Adipocyte (in vitro differentiated cells): ENCODE measurements around the gene CAMTA1.

Source experiments
- DNase-seq: peaks from one replicate; pipeline ENCODE4 v3.0.0-alpha.2; 2015; ENCODE audit warnings: low read depth
- H3K27me3 ChIP-seq: replicated peaks from 2 replicates; pipeline ENCODE4 v1.7.0; 2013; ENCODE audit warnings: mild to moderate bottlenecking, low read length, moderate library complexity; ENCODE audit not compliant: control insufficient read depth, insufficient read depth
- H3K36me3 ChIP-seq: 2 replicates; pipeline ENCODE4 v1.7.0; 2013; ENCODE audit warnings: low read length, mild to moderate bottlenecking, moderate library complexity; ENCODE audit not compliant: control insufficient read depth, insufficient read depth, severe bottlenecking
- H3K4me1 ChIP-seq: 2 replicates; pipeline ENCODE4 v1.7.0; 2013; ENCODE audit warnings: mild to moderate bottlenecking, low read length, moderate library complexity; ENCODE audit not compliant: control insufficient read depth, insufficient read depth
- H3K4me3 ChIP-seq: 2 replicates; pipeline ENCODE4 v1.7.0; 2013; ENCODE audit warnings: mild to moderate bottlenecking, low read length, moderate library complexity
- H3K9ac ChIP-seq: 2 replicates; pipeline ENCODE4 v1.7.0; 2013; ENCODE audit warnings: mild to moderate bottlenecking, low read length, moderate library complexity
- H3K9me3 ChIP-seq: 2 replicates; pipeline ENCODE4 v1.7.0; 2013; ENCODE audit warnings: mild to moderate bottlenecking, low read length, moderate library complexity; ENCODE audit not compliant: control insufficient read depth

Gene CAMTA1

DNA sequence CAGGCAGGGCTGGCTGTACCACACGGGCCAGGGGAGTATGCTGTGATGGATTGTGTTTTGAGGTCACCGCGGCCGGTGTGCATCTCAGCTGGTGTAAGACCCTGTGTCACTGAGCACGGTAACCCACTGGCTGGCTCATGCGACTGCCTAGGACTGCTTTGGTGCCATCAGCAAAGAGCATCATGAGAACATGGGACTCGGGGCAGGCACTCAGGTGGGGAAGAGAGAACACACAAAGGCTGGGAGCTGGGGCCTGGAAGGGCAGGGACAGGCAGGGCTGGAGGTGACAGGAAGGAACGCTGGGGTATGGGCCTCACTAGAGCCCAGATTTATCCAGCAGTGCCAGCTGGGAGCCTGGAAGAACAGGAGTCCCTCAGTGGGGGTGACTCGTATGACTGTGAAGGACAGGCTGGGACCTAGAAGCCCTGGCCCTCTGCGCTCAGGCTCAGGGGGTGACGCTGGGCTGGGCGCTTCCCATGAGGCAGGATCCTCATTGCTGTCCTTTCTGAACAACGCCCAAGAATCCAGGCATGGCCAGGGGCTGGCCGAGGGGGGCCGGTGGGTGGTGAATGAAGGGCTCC lies 775.4 kb downstream of the CAMTA1 start:
- Histone ChIP-seq H3K4me3 (no peak overlapping the region), H3K4me1 (peaks cover 2% of the 10 kb centered on the region), H3K9ac (no peak overlapping the region), H3K9me3 (no peaks in the 10 kb centered on the region), H3K36me3 (no peaks in the 10 kb centered on the region), H3K27me3 (peaks cover 23% of the 10 kb centered on the region)
- no peak for DNase-seq

DNA sequence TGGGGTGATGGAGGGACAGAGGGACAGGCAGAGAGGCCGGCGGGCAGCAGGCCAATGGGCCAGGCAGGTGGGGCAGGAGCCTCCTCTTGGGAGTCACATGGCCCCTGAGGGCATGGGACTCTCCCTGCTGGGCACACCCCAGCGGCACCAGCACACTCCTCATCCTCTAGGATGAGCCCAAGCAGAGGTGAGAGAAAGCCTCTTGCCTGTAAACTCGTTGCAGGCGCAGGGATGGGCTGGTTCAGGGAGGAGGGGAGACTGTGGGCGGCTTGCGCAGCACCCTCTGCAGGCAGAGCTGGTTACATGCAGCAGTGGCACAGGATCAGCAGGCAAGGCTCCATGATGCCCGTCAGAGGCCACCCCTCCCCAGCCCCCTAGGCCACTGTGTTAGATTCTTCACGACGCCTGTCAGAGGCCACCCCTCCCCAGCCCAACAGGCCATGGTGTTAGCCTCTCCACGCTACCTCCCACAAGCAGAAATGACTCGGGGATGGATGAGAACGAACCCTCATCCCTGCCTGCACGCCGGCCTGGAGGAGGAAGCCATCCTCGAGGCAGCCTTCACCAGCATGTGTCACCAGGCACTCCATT lies 776.2 kb downstream of the CAMTA1 start:
- Histone ChIP-seq H3K9ac (no peak overlapping the region), H3K27me3 (peaks cover 22% of the 10 kb centered on the region), H3K36me3 (no peaks in the 10 kb centered on the region), H3K4me3 (no peak overlapping the region), H3K9me3 (no peaks in the 10 kb centered on the region), H3K4me1 (peaks cover 2% of the 10 kb centered on the region)
- no peak for DNase-seq

DNA sequence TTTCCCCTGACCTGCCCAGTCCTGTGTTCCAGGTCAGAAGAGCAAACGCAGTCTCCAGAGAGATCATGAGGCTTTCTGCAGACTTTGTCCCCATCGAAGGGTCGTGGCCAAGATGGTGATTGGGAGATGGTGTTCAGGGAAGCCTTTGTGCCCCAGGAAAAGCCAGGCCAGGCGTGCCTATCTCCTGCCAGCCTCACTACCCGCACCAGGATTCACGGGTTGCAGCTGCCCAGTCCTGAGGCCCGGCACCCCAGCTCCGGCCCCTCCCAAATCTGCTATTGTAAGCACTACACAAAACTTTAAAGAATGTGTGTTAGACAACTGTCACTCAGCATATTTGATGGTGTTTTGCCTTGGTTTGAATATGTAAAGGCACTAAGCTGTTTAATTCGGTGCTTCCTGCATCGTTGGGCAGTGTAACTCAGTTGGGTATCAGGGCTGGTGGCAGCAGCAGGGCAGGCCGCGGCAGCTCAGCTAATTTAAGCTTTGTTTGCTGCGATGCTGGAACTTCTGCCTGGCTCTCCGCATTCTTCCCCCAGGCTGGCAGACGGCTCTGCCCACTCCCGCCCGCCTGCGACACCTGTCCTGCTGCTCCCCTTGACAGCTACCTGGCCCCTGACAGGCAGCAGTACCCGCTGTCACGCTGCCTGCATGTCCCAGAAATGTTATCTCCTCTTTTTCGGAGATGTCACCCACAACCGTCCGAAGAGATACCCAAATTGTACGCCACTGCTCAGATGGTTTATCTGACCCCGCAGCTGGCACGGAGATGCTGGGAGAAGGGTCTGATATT lies 776.9 kb downstream of the CAMTA1 start:
- H3K27me3 ChIP-seq: peaks cover 25% of the 10 kb centered on the region
- H3K9me3 ChIP-seq: no peaks in the 10 kb centered on the region
- no peaks in the 10 kb centered on the region for H3K36me3 ChIP-seq
- no peak overlapping the region for H3K9ac ChIP-seq
- H3K4me3 ChIP-seq: no peak overlapping the region
- no peak for DNase-seq
- peaks cover 2% of the 10 kb centered on the region for H3K4me1 ChIP-seq

DNA sequence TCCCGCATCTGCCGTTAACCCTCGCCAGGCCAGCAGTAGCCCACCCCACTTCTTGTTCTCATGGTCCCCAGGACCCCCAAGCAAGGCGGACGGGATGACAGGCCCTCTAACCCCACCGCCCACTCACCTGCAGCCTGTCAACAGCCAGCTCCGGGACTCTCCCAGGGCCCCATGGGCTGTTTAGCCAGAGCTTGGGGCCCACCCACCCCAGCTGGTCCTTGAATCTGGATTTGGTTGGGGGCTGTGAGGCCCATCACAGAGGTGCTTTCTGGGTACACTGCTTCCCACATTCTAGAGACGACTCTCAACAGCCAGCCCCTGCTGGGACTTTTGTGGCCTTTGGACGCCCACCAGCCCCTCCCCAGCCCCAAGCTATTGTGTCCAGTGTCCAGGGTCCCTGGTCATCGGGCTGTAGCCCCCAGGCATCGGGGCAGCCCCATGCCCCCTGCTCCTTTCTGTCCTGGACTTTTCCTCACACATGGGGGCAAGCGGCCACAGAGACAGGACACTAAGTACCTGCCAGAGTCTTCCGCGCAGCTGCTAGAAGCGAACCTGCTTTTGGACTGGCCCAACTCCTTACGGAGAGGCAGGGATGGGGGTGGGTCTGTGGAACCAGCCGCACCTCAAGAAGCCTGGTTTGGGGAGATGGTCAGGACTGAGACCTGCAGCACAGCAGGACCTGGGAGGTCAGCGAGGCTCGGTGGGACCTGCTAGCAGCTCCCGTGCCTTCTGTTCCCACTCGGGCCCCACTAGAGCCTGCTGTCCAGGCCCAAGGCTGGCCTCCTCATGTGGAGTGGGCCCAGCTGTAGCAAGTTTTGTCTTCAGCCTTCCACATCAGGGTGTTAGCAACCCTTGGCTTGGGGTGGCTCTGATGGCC lies 777.7 kb downstream of the CAMTA1 start:
- Histone ChIP-seq H3K4me1 (no peaks in the 10 kb centered on the region), H3K9me3 (no peaks in the 10 kb centered on the region), H3K36me3 (no peaks in the 10 kb centered on the region)

GRCh38 chr1:7564137-7564536 lies 778.9 kb downstream of the CAMTA1 start:
- no peak overlapping the region for H3K4me3 ChIP-seq
- H3K9me3 ChIP-seq: no peaks in the 10 kb centered on the region
- no peak for DNase-seq
- no peaks in the 10 kb centered on the region for H3K4me1 ChIP-seq
- H3K27me3 ChIP-seq: peaks cover 19% of the 10 kb centered on the region
- H3K36me3 ChIP-seq: no peaks in the 10 kb centered on the region
- no peak overlapping the region for H3K9ac ChIP-seq

More for the DNA sequence above, 777.7 kb downstream of the CAMTA1 start:
- no peak overlapping the region for H3K4me3 ChIP-seq
- H3K9ac ChIP-seq: no peak overlapping the region
- DNase-seq: no peak
- H3K27me3 ChIP-seq: peaks cover 25% of the 10 kb centered on the region

- Histone ChIP-seq H3K4me3 (no peak overlapping the region), H3K27me3 (peaks cover 19% of the 10 kb centered on the region), H3K36me3 (no peaks in the 10 kb centered on the region), H3K9ac (no peak overlapping the region), H3K4me1 (no peaks in the 10 kb centered on the region), H3K9me3 (no peaks in the 10 kb centered on the region)
- no peak for DNase-seq
Measured at GRCh38 chr1:7565099-7565750, 780.0 kb downstream of the CAMTA1 start.

- no peaks in the 10 kb centered on the region for H3K9me3 ChIP-seq
- peaks cover 17% of the 10 kb centered on the region for H3K27me3 ChIP-seq
- H3K4me3 ChIP-seq: no peak overlapping the region
- no peak overlapping the region for H3K9ac ChIP-seq
- H3K4me1 ChIP-seq: no peaks in the 10 kb centered on the region
- H3K36me3 ChIP-seq: no peaks in the 10 kb centered on the region
- DNase-seq: no peak
Measured at GRCh38 chr1:7566417-7567375, 781.4 kb downstream of the CAMTA1 start.

GRCh38 chr1:7567376-7567775 lies 782.1 kb downstream of the CAMTA1 start:
- no peaks in the 10 kb centered on the region for H3K36me3 ChIP-seq
- peaks cover 10% of the 10 kb centered on the region for H3K27me3 ChIP-seq
- H3K9ac ChIP-seq: no peak overlapping the region
- no peak overlapping the region for H3K4me3 ChIP-seq
- no peaks in the 10 kb centered on the region for H3K9me3 ChIP-seq
- no peak for DNase-seq
- no peaks in the 10 kb centered on the region for H3K4me1 ChIP-seq

- no peak for DNase-seq
- Histone ChIP-seq H3K9ac (no peak overlapping the region), H3K4me1 (no peaks in the 10 kb centered on the region), H3K4me3 (no peak overlapping the region), H3K27me3 (peaks cover 9% of the 10 kb centered on the region), H3K36me3 (no peaks in the 10 kb centered on the region), H3K9me3 (no peaks in the 10 kb centered on the region)
Measured at GRCh38 chr1:7568053-7568452, 782.8 kb downstream of the CAMTA1 start.

DNA sequence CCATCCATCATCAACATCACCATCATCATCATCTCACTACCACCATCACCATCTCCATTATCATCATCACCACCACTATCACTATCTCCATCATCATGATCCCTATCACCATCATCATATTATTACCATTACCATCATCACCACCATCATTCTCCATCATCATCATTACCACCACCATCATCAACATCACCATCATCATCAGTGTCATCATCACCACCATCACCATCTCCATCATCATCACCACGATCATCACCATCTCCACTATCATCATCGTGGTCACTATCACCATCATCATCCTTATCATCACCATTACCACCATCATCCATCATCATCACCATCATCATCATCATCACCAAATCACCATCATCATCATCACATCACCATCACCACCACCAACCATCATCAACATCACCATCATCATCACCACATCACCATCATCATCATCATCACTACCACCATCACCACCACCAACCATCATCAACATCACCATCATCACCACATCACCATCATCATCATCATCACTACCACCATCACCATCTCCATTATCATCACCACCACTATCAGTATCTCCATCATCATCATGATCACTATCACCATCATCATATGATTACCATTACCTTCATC lies 783.8 kb downstream of the CAMTA1 start:
- H3K36me3 ChIP-seq: no peaks in the 10 kb centered on the region
- H3K9me3 ChIP-seq: no peaks in the 10 kb centered on the region
- DNase-seq: no peak
- H3K9ac ChIP-seq: no peak overlapping the region
- no peak overlapping the region for H3K4me3 ChIP-seq
- no peaks in the 10 kb centered on the region for H3K4me1 ChIP-seq
- peaks cover 10% of the 10 kb centered on the region for H3K27me3 ChIP-seq
